ENCODE results near the gene FARP1.

- TF ChIP-seq CBX2 (IDR thresholded peaks at IDR 0.05; ENCODE audit: borderline replicate concordance, low read depth) (no peak), NR3C1 (IDR thresholded peaks at IDR 0.05) (no peak), NFE2L2 (conservative IDR thresholded peaks at IDR 0.05; ENCODE audit: low read length) (no peak), CHD4 (IDR thresholded peaks at IDR 0.05; ENCODE audit: borderline replicate concordance) (no peak), JUNB (IDR thresholded peaks at IDR 0.05) (no peak), ZSCAN20 (CRISPR knock-in tag; IDR thresholded peaks at IDR 0.05) (no peak), EP300 (IDR thresholded peaks at IDR 0.05) (no peak), GATA3 (IDR thresholded peaks at IDR 0.05; ENCODE audit: borderline replicate concordance) (no peak), RAD21 (conservative IDR thresholded peaks at IDR 0.05 in 1 of 2, IDR thresholded peaks at IDR 0.05 in 1 of 2) (no peak)
- TF ChIP-seq, protein P1, sequence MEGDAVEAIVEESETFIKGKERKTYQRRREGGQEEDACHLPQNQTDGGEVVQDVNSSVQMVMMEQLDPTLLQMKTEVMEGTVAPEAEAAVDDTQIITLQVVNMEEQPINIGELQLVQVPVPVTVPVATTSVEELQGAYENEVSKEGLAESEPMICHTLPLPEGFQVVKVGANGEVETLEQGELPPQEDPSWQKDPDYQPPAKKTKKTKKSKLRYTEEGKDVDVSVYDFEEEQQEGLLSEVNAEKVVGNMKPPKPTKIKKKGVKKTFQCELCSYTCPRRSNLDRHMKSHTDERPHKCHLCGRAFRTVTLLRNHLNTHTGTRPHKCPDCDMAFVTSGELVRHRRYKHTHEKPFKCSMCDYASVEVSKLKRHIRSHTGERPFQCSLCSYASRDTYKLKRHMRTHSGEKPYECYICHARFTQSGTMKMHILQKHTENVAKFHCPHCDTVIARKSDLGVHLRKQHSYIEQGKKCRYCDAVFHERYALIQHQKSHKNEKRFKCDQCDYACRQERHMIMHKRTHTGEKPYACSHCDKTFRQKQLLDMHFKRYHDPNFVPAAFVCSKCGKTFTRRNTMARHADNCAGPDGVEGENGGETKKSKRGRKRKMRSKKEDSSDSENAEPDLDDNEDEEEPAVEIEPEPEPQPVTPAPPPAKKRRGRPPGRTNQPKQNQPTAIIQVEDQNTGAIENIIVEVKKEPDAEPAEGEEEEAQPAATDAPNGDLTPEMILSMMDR (IDR thresholded peaks at IDR 0.05): no peak
Measured at GRCh38 chr13:98181111-98181815, 38.4 kb downstream of the FARP1 start.

Data from A549 (cell line).